NCI-H2081 (cell line): ENCODE measurements around the gene CHD2.
A peak's percentile ranks its signal among the peaks of the same experiment; 100 is the strongest.

Experiments used
- DNase-seq, 2 experiments: peaks; one replicate each; lab custom pipeline; 2025; lab: John Stamatoyannopoulos, UW

CHD2 gene

GRCh38 chr15:93068581-93069199, 168.6 kb downstream of the CHD2 start:
- DNase-seq = peak in 1 of 2 experiments; percentile 18

- no peak for DNase-seq
Measured at GRCh38 chr15:93070132-93070531, 170.0 kb downstream of the CHD2 start.

DNA sequence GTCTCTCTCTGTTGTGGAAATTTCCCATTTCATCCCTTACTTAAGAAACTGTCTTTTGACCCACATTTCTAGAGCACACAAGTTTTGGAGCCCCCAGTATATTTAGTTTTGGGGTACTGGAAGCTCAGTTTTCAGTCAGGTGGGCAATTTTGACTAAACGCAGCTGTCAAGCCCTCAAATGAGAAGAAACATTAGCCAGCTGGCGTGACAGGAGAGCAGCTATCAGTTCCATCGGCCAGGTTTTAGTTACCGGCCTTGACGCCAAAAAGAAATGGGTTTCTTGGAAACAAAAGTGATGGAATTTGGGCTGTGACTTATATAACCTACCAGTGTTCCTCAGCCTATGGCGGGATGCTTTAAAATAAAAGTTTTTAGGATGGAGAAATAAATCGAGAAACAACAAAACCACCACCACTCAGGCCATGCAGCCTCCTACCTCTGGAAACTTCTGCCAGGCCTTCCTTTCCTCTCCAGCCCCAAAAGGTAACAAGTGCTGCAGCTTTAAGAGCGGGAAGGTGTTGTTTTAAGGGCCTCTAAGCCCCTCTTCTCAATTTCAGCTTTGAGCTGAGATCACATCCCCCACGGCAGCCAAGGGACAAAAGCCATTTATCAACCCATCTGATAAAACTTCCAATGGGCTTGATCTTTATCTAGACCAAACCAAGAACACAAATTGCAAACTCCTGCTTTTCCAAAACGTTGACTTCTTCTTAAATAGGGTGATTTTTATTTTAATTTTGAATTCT, 170.6 kb downstream of the CHD2 start:
- no peak for DNase-seq

DNA sequence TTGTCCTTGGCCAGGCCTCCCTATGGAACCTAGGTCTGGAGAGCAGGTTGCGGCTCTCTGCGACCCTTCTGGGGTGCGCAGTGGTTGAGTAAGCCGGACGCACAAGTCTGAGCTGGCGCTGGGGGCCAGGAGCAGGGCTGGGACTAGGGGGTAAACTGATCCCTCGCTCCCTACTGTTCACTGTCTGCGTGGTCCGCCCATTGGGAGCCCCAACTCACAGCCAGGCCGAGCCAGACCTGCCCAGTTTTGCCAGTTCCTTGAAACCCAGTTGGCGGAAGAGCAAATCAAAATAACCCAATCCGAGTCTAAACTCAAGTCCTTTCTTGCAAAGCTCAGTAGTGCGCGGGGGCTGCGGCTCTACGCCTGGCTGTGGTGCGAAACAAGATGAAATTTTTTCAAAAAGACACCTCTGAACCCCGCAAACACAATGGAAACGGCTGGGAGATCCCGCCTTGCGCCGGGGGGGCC, 171.4 kb downstream of the CHD2 start:
- no peak for DNase-seq

GRCh38 chr15:93072011-93072410, 171.9 kb downstream of the CHD2 start:
- DNase-seq = no peak

GRCh38 chr15:93072411-93073394, 172.6 kb downstream of the CHD2 start:
- DNase-seq = peak; percentile 71 to 73

DNA sequence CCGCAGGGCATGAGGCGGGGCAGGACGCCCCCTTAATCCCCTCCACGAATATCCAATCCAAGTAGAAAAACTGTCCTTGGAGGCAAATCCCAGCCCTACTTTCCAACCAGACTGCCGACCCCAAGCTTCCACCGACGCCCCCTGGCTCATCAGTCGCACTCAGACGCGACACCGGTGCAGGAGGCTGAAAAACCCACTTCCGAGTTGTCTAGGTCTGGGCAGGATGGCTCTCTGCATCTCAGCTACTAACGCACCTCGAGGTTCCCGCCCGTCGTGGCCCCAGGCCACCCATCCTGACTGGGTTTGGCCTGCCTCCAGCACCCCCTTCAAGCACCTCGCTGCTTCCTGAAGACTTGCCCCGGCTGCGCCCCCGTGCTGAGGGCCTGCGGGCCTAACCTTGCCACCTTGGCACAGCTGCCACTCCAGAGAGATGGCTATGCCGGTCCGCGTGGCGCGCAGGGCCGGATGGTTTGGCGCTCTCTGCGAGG, 173.4 kb downstream of the CHD2 start:
- no peak for DNase-seq

- no peak for DNase-seq
Measured at GRCh38 chr15:93074599-93074998, 174.5 kb downstream of the CHD2 start.

GRCh38 chr15:93076217-93076616, 176.1 kb downstream of the CHD2 start:
- no peak for DNase-seq

- no peak for DNase-seq
Measured at GRCh38 chr15:93076875-93077274, 176.8 kb downstream of the CHD2 start.
